Head of caudate nucleus (tissue), 42 donors: ENCODE results near the gene OR8B4.
"Not testable (repeated sequence)": the region's sequence is repeated elsewhere in the genome, so short reads cannot be mapped to it uniquely, and the experiment has no call there.

Source experiments
- DNase-seq, 42 donors: peaks; one replicate each; pipeline versions ENCODE4 v3.0.0 to v3.0.0-alpha.2; 2020 to 2021; ENCODE audit warnings: mixed read lengths in 7 of 42
- intact Hi-C: fragments of 100-400 bp; cut with DNase I; formaldehyde crosslinking; loops from one replicate; pipeline ENCODE4 v1.15.0; 2022

Gene OR8B4

GRCh38 chr11:124415356-124415923 is 9.2 kb downstream of the OR8B4 start:
- peak in 2 of 42 donors; percentile 12 to 22 for DNase-seq

GRCh38 chr11:124409906-124410305 is 14.8 kb downstream of the OR8B4 start:
- intact Hi-C loops = no loop called here
- DNase-seq = peak in 8 of 42 donors; percentile 7 to 49 (median 14)

More at GRCh38 chr11:124415356-124415923, 9.2 kb downstream of the OR8B4 start:
- intact Hi-C loops = loop anchor here (5.0 kb wide), 1 partner anchor 172 kb away; no protein-coding TSS in a partner anchor

- intact Hi-C loops = no loop called here
Measured at GRCh38 chr11:124405581-124405980, 19.1 kb downstream of the OR8B4 start.

GRCh38 chr11:124403186-124403585 is 21.5 kb downstream of the OR8B4 start:
- DNase-seq, intact Hi-C loops: not testable (repeated sequence)

More at GRCh38 chr11:124405581-124405980, 19.1 kb downstream of the OR8B4 start:
- no peak for DNase-seq

- intact Hi-C loops = no loop called here
- DNase-seq = peak; percentile 32 to 89 (median 76)
Measured at GRCh38 chr11:124402326-124402922, 22.2 kb downstream of the OR8B4 start.

GRCh38 chr11:124398924-124399323 is 25.7 kb downstream of the OR8B4 start, which contains the start of gene OR8B3:
TSS of gene OR8B3 (minus strand) at chr11:124399024. CDS start at chr11:124397351, 1,673 bp downstream.
- intact Hi-C loops = no loop called here
- no peak for DNase-seq

GRCh38 chr11:124396847-124397246 is 27.8 kb downstream of the OR8B4 start:
- DNase-seq, intact Hi-C loops: not testable (repeated sequence)

- intact Hi-C loops = no loop called here
- DNase-seq = no peak
Measured at GRCh38 chr11:124394408-124394807, 30.3 kb downstream of the OR8B4 start.

GRCh38 chr11:124384399-124384798 is 40.3 kb downstream of the OR8B4 start, which contains the start of gene OR8B2:
TSS of gene OR8B2 (minus strand) at chr11:124384499. CDS start at chr11:124383343, 1,156 bp downstream.
- DNase-seq = no peak
- intact Hi-C loops = no loop called here

- intact Hi-C loops, DNase-seq: not testable (repeated sequence)
Measured at GRCh38 chr11:124382857-124383256, 41.8 kb downstream of the OR8B4 start.

GRCh38 chr11:124380585-124380984 is 44.1 kb downstream of the OR8B4 start:
- DNase-seq = no peak
- intact Hi-C loops = no loop called here

- intact Hi-C loops = no loop called here
- no peak for DNase-seq
Measured at GRCh38 chr11:124376280-124376679, 48.4 kb downstream of the OR8B4 start.
